Measurements from ENCODE around the gene TCF4.

The TCF4 gene

GRCh38 chr18:55195863-55196262 lies 392.1 kb downstream of the TCF4 start:
- DNase-seq (ENCODE audit: low read depth, low spot score), result no peak

- no peak for DNase-seq (ENCODE audit: low read depth, low spot score)
Observed at GRCh38 chr18:55189972-55190371, 398.0 kb downstream of the TCF4 start.

- no peak for DNase-seq (ENCODE audit: low read depth, low spot score)
Observed at GRCh38 chr18:55186588-55186987, 401.4 kb downstream of the TCF4 start.

GRCh38 chr18:55185391-55185790 lies 402.6 kb downstream of the TCF4 start:
- DNase-seq (ENCODE audit: low read depth, low spot score), result no peak

- no peak for DNase-seq (ENCODE audit: low read depth, low spot score)
Observed at GRCh38 chr18:55179835-55180234, 408.2 kb downstream of the TCF4 start.

GRCh38 chr18:55179425-55179824 lies 408.6 kb downstream of the TCF4 start:
- DNase-seq (ENCODE audit: low read depth, low spot score), result no peak

- no peak for DNase-seq (ENCODE audit: low read depth, low spot score)
Observed at GRCh38 chr18:55173291-55173690, 414.7 kb downstream of the TCF4 start.

All from activated CD4-positive, CD25-positive, alpha-beta regulatory T cell treated with anti-CD3 and anti-CD28 coated beads, Interleukin-2, amount 50 U/mL, for 16 hours (primary cell).